Fibroblast of skin of right biceps (primary cell): ENCODE data around the gene SLC34A1.

Experiments used
- DNase-seq: peaks from one replicate; pipeline ENCODE4 v3.0.0-alpha.2; 2013

SLC34A1 gene

GRCh38 chr5:177447066-177447610 is 62.9 kb downstream of the SLC34A1 start:
- peak; percentile 50 for DNase-seq

DNA sequence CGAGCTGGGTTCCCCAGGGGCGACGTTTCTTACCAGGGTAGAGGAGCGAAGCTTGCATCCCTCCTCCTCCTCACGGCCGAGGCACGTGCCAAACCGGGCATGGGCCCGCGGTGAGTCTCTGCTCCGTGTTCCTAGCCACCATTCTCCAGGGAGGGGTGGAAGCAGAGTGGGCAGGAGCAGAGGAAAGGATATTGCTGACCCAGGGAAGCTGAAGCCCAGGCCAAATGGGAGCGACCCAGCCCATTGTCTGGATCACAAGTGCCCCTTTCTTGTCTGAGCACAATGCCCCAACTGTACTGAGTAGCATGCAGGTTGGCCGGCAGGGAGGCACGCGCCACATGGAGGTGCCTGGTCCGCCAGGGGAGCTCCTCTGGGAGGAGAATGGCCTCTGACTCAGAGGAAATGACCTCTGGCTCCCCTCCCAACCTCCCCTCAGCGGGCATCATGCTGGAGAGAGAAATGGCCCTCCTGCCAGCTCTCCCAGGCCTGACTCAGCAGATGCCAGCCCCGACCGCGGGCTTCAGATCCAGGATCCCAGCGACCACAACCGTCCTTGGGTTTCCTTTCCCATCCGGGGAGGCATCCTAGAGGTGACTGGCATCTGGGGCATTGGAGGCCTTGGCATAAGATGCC is 63.5 kb downstream of the SLC34A1 start:
- DNase-seq: peak; percentile 62
